ENCODE data around the gene MYBPC3. TPM values are rescaled to one million over a fixed set of nuclear protein-coding genes. Genes with fewer than 3 reads are reported as not detected.

MYBPC3 gene
- total and polyA plus RNA-seq, 2 donors (not counting 1 experiment from before 2014, with no cell fraction given), result not detected

GRCh38 chr11:47356998-47357329, 4.5 kb upstream of the MYBPC3 start:
- no peak overlapping the region for H2AFZ ChIP-seq (ENCODE audit: low read length)
- H4K20me1 ChIP-seq (ENCODE audit: control insufficient read depth, extremely low read depth, insufficient read depth, low read length), result no peaks in the 10 kb centered on the region
- no peak overlapping the region for H3K9ac ChIP-seq (ENCODE audit: insufficient read depth, low read length)
- no peak overlapping the region for H3K27ac ChIP-seq (ENCODE audit: insufficient read depth, low read length)
- H3K79me2 ChIP-seq (ENCODE audit: control insufficient read depth, insufficient read depth, low read length), result no peaks in the 10 kb centered on the region
- H3K27me3 ChIP-seq (ENCODE audit: control insufficient read depth, insufficient read depth, low read length), result no peaks in the 10 kb centered on the region
- no peak for DNase-seq (ENCODE audit: low read depth in 2 of 2)
- no peak overlapping the region for H3K4me3 ChIP-seq (replicated peaks in 1 of 4; ENCODE audit: control extremely low read depth in 1 of 4, insufficient read depth in 1 of 4, low read depth in 3 of 4, low read length in 4 of 4)
- H3K9me3 ChIP-seq (ENCODE audit: control insufficient read depth, insufficient read depth, low read depth, low read length), result no peaks in the 10 kb centered on the region
- H3K4me2 ChIP-seq (ENCODE audit: extremely low read depth, insufficient read depth, low read length), result no peak overlapping the region
- H3K36me3 ChIP-seq (ENCODE audit: control insufficient read depth, insufficient read depth, low read length), result no peaks in the 10 kb centered on the region
- no peaks in the 10 kb centered on the region for H3K4me1 ChIP-seq (ENCODE audit: control insufficient read depth, extremely low read depth, insufficient read depth, low read length)
- no peak for TF ChIP-seq EZH2 (IDR thresholded peaks at IDR 0.05; ENCODE audit: low read length, missing control alignments)
- TF ChIP-seq CTCF (conservative IDR thresholded peaks at IDR 0.05 in 1 of 2, IDR thresholded peaks at IDR 0.05 in 1 of 2; ENCODE audit: low read depth in 1 of 2, low read length in 2 of 2), result no peak

GRCh38 chr11:47356129-47356997, 3.9 kb upstream of the MYBPC3 start:
- no peak overlapping the region for H3K4me2 ChIP-seq (ENCODE audit: extremely low read depth, insufficient read depth, low read length)
- no peaks in the 10 kb centered on the region for H3K79me2 ChIP-seq (ENCODE audit: control insufficient read depth, insufficient read depth, low read length)
- H2AFZ ChIP-seq (ENCODE audit: low read length), result no peak overlapping the region
- DNase-seq (ENCODE audit: low read depth in 2 of 2), result no peak
- H3K27ac ChIP-seq (ENCODE audit: insufficient read depth, low read length), result no peak overlapping the region
- H4K20me1 ChIP-seq (ENCODE audit: control insufficient read depth, extremely low read depth, insufficient read depth, low read length), result no peaks in the 10 kb centered on the region
- H3K4me1 ChIP-seq (ENCODE audit: control insufficient read depth, extremely low read depth, insufficient read depth, low read length), result no peaks in the 10 kb centered on the region
- no peaks in the 10 kb centered on the region for H3K27me3 ChIP-seq (ENCODE audit: control insufficient read depth, insufficient read depth, low read length)
- no peaks in the 10 kb centered on the region for H3K36me3 ChIP-seq (ENCODE audit: control insufficient read depth, insufficient read depth, low read length)
- no peak overlapping the region for H3K9ac ChIP-seq (ENCODE audit: insufficient read depth, low read length)
- TF ChIP-seq CTCF (conservative IDR thresholded peaks at IDR 0.05 in 1 of 2, IDR thresholded peaks at IDR 0.05 in 1 of 2; ENCODE audit: low read depth in 1 of 2, low read length in 2 of 2), result no peak
- TF ChIP-seq EZH2 (IDR thresholded peaks at IDR 0.05; ENCODE audit: low read length, missing control alignments), result no peak
- no peak overlapping the region for H3K4me3 ChIP-seq (replicated peaks in 1 of 4; ENCODE audit: control extremely low read depth in 1 of 4, insufficient read depth in 1 of 4, low read depth in 3 of 4, low read length in 4 of 4)
- no peaks in the 10 kb centered on the region for H3K9me3 ChIP-seq (ENCODE audit: control insufficient read depth, insufficient read depth, low read depth, low read length)

GRCh38 chr11:47355283-47356128, 3.0 kb upstream of the MYBPC3 start:
- no peaks in the 10 kb centered on the region for H3K79me2 ChIP-seq (ENCODE audit: control insufficient read depth, insufficient read depth, low read length)
- peak; percentile 83 to 91 for DNase-seq (ENCODE audit: low read depth in 2 of 2)
- H3K9me3 ChIP-seq (ENCODE audit: control insufficient read depth, insufficient read depth, low read depth, low read length), result no peaks in the 10 kb centered on the region
- H4K20me1 ChIP-seq (ENCODE audit: control insufficient read depth, extremely low read depth, insufficient read depth, low read length), result no peaks in the 10 kb centered on the region
- TF ChIP-seq EZH2 (IDR thresholded peaks at IDR 0.05; ENCODE audit: low read length, missing control alignments) (no peak), CTCF (conservative IDR thresholded peaks at IDR 0.05 in 1 of 2, IDR thresholded peaks at IDR 0.05 in 1 of 2; ENCODE audit: low read depth in 1 of 2, low read length in 2 of 2) (peak; percentile 87 to 98)
- H2AFZ ChIP-seq (ENCODE audit: low read length), result no peak overlapping the region
- H3K4me3 ChIP-seq (replicated peaks in 1 of 4; ENCODE audit: control extremely low read depth in 1 of 4, insufficient read depth in 1 of 4, low read depth in 3 of 4, low read length in 4 of 4), result peak overlapping the region in 2 of 4 experiments; percentile 12 to 40
- no peak overlapping the region for H3K27ac ChIP-seq (ENCODE audit: insufficient read depth, low read length)
- H3K4me2 ChIP-seq (ENCODE audit: extremely low read depth, insufficient read depth, low read length), result peak overlapping the region; percentile 38
- H3K4me1 ChIP-seq (ENCODE audit: control insufficient read depth, extremely low read depth, insufficient read depth, low read length), result no peaks in the 10 kb centered on the region
- no peaks in the 10 kb centered on the region for H3K36me3 ChIP-seq (ENCODE audit: control insufficient read depth, insufficient read depth, low read length)
- no peak overlapping the region for H3K9ac ChIP-seq (ENCODE audit: insufficient read depth, low read length)
- no peaks in the 10 kb centered on the region for H3K27me3 ChIP-seq (ENCODE audit: control insufficient read depth, insufficient read depth, low read length)
